Measurements from ENCODE around the gene ABHD12B. TPM values are rescaled to one million over a fixed set of nuclear protein-coding genes. Genes with fewer than 3 reads are reported as not detected.

Gene ABHD12B
- polyA plus RNA-seq, 1 of the 3 experiments (the other 2 are of a cell fraction): not detected

GRCh38 chr14:50946234-50946935 is 74.5 kb downstream of the ABHD12B start (continued):
- TF ChIP-seq, protein P1, sequence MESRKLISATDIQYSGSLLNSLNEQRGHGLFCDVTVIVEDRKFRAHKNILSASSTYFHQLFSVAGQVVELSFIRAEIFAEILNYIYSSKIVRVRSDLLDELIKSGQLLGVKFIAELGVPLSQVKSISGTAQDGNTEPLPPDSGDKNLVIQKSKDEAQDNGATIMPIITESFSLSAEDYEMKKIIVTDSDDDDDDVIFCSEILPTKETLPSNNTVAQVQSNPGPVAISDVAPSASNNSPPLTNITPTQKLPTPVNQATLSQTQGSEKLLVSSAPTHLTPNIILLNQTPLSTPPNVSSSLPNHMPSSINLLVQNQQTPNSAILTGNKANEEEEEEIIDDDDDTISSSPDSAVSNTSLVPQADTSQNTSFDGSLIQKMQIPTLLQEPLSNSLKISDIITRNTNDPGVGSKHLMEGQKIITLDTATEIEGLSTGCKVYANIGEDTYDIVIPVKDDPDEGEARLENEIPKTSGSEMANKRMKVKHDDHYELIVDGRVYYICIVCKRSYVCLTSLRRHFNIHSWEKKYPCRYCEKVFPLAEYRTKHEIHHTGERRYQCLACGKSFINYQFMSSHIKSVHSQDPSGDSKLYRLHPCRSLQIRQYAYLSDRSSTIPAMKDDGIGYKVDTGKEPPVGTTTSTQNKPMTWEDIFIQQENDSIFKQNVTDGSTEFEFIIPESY (IDR thresholded peaks at IDR 0.05; ENCODE audit: borderline replicate concordance, low read depth): no peak
- TF ChIP-seq TAF1 (IDR thresholded peaks at IDR 0.05; ENCODE audit: borderline replicate concordance, low read depth, low read length) (no peak), MXI1 (IDR thresholded peaks at IDR 0.05; ENCODE audit: low read depth, low read length) (no peak), YY1 (IDR thresholded peaks at IDR 0.05; ENCODE audit: low read depth) (no peak), CHD2 (IDR thresholded peaks at IDR 0.05; ENCODE audit: low read length, partially characterized antibody) (no peak), POLR2AphosphoS5 (IDR thresholded peaks at IDR 0.05; ENCODE audit: low read depth, low read length) (no peak), USF2 (IDR thresholded peaks at IDR 0.05; ENCODE audit: borderline replicate concordance, low read depth, low read length) (no peak)
- TF ChIP-seq, protein P2, sequence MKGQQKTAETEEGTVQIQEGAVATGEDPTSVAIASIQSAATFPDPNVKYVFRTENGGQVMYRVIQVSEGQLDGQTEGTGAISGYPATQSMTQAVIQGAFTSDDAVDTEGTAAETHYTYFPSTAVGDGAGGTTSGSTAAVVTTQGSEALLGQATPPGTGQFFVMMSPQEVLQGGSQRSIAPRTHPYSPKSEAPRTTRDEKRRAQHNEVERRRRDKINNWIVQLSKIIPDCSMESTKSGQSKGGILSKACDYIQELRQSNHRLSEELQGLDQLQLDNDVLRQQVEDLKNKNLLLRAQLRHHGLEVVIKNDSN (IDR thresholded peaks at IDR 0.05; ENCODE audit: borderline replicate concordance, low read depth): no peak

- no peak for DNase-seq
- Histone ChIP-seq H3K9ac (no peak overlapping the region), H2AFZ (ENCODE audit: low read depth) (0 out of 2 replicates have a peak overlapping the region, but pooled peaks have one; percentile 4), H3F3A (replicated peaks; ENCODE audit: insufficient read depth) (peaks cover 5% of the 10 kb centered on the region), H3K9me2 (no peaks in the 10 kb centered on the region), H3K4me2 (no peak overlapping the region), H4K20me1 (ENCODE audit: insufficient read depth) (no peaks in the 10 kb centered on the region), H3K9me3 (no peaks in the 10 kb centered on the region), H3K27me3 (ENCODE audit: insufficient read depth) (no peaks in the 10 kb centered on the region), H3K4me3 (ENCODE audit: low read depth in 2 of 2, low read length in 1 of 2) (no peak overlapping the region), H3K27ac (ENCODE audit: low read depth in 2 of 2, low read length in 1 of 2) (peak overlapping the region in 1 of 2 experiments; percentile 28; a peak in 1 of 4 replicates), H3K4me1 (ENCODE audit: control insufficient read depth in 1 of 2, insufficient read depth in 2 of 2, low read depth in 1 of 2, low read length in 1 of 2) (peaks cover 0 to 10% of the 10 kb centered on the region in 2 experiments; a peak in 1 of 4 replicates), H3K36me3 (replicated peaks in 1 of 2; ENCODE audit: control insufficient read depth in 1 of 2, insufficient read depth in 2 of 2, low read length in 1 of 2) (no peaks in the 10 kb centered on the region), H3K79me2 (ENCODE audit: insufficient read depth) (no peaks in the 10 kb centered on the region)
- ChIA-PET POLR2A (no interaction called here), CTCF (interaction anchor here (1.0 kb wide), 1 partner anchor 71 kb away, joined by 4 read pairs; no protein-coding TSS in a partner anchor)
- TF ChIP-seq GATA2 (CRISPR knock-in tag; IDR thresholded peaks at IDR 0.05): no peak
- no peak for TF ChIP-seq MAX (IDR thresholded peaks at IDR 0.05; ENCODE audit: low read depth)
- TF ChIP-seq SIN3A (IDR thresholded peaks at IDR 0.05; ENCODE audit: borderline replicate concordance, low read depth, low read length): no peak
- no peak for TF ChIP-seq REST (IDR thresholded peaks at IDR 0.05; ENCODE audit: low read depth, low read length)
- TF ChIP-seq MEF2A (IDR thresholded peaks at IDR 0.05; ENCODE audit: borderline replicate concordance, low read depth): no peak
- TF ChIP-seq TEAD4 (IDR thresholded peaks at IDR 0.05; ENCODE audit: borderline replicate concordance, insufficient read depth): no peak
- no peak for TF ChIP-seq USF2 (IDR thresholded peaks at IDR 0.05; ENCODE audit: borderline replicate concordance, low read depth, low read length)
- TF ChIP-seq FOXM1 (IDR thresholded peaks at IDR 0.05; ENCODE audit: low read depth): no peak
- no peak for TF ChIP-seq IRF3 (IDR thresholded peaks at IDR 0.05; ENCODE audit: low read depth, low read length)
- no peak for TF ChIP-seq EZH2phosphoT487 (IDR thresholded peaks at IDR 0.05; ENCODE audit: borderline replicate concordance, low read depth)
- TF ChIP-seq RXRA (IDR thresholded peaks at IDR 0.05; ENCODE audit: borderline replicate concordance, low read depth): no peak
- TF ChIP-seq RCOR1 (IDR thresholded peaks at IDR 0.05; ENCODE audit: low read length): no peak
- WGBS (ENCODE audit: low lambda C conversion rate): 88% methylated on average over 4 of the region's 4 CpGs
These were observed 75.6 kb downstream of the ABHD12B start for GRCh38 chr14:50947446-50947845.
